ENCODE data around the gene MKKS. TPM values are rescaled to one million over a fixed set of nuclear protein-coding genes. Genes with fewer than 3 reads are reported as not detected.

The MKKS gene
- total and polyA plus RNA-seq, 10 donors = 10.4 to 18.8 (median 14.0) TPM

GRCh38 chr20:10367943-10368701 is 65.9 kb downstream of the MKKS start:
- intact Hi-C loops (cut with DNase I; ENCODE audit: low total_unique reads) = no loop called here
- no peaks in the 10 kb centered on the region for H3K4me1 ChIP-seq

GRCh38 chr20:10367693-10367942 is 66.4 kb downstream of the MKKS start:
- Histone ChIP-seq H3K4me3 (no peak overlapping the region), H3K27me3 (replicated peaks in 1 of 7) (no peaks in the 10 kb centered on the region), H3K36me3 (no peaks in the 10 kb centered on the region), H3K27ac (no peak overlapping the region), H3K4me1 (no peaks in the 10 kb centered on the region), H3K9me3 (no peaks in the 10 kb centered on the region)
- intact Hi-C loops (cut with DNase I; ENCODE audit: low total_unique reads) = no loop called here
- TF ChIP-seq POLR2AphosphoS5 (IDR thresholded peaks at IDR 0.05) = no peak
- DNase-seq = no peak

More at GRCh38 chr20:10367943-10368701, 65.9 kb downstream of the MKKS start:
- no peak for DNase-seq
- TF ChIP-seq POLR2A (IDR thresholded peaks at IDR 0.05) (no peak), POLR2AphosphoS5 (IDR thresholded peaks at IDR 0.05) (no peak), CTCF (IDR thresholded peaks at IDR 0.05 in 8 of 11, conservative IDR thresholded peaks at IDR 0.05 in 3 of 11) (no peak)
- Histone ChIP-seq H3K27me3 (replicated peaks in 1 of 7) (no peaks in the 10 kb centered on the region), H3K27ac (no peak overlapping the region), H3K9me3 (no peaks in the 10 kb centered on the region), H3K4me3 (no peak overlapping the region), H3K36me3 (no peaks in the 10 kb centered on the region)
- WGBS, 5 donors = 92 to 96% (median 94%) methylated on average over 12 of the region's 12 CpGs

- DNase-seq = no peak
- Histone ChIP-seq H3K27ac (no peak overlapping the region), H3K9me3 (no peaks in the 10 kb centered on the region), H3K4me1 (no peaks in the 10 kb centered on the region), H3K4me3 (no peak overlapping the region), H3K27me3 (replicated peaks in 1 of 7) (no peaks in the 10 kb centered on the region), H3K36me3 (no peaks in the 10 kb centered on the region)
- intact Hi-C loops (cut with DNase I; ENCODE audit: low total_unique reads) = no loop called here
- WGBS, 5 donors = 77 to 87% (median 84%) methylated on average over 4 of the region's 4 CpGs
- TF ChIP-seq CTCF (IDR thresholded peaks at IDR 0.05 in 8 of 11, conservative IDR thresholded peaks at IDR 0.05 in 3 of 11) = no peak
- no peak for TF ChIP-seq POLR2AphosphoS5 (IDR thresholded peaks at IDR 0.05)
- no peak for TF ChIP-seq POLR2A (IDR thresholded peaks at IDR 0.05)
Observed at GRCh38 chr20:10366898-10367692, 66.9 kb downstream of the MKKS start.

GRCh38 chr20:10362674-10363073 is 71.3 kb downstream of the MKKS start:
- no peak for DNase-seq
- Histone ChIP-seq H3K9me3 (no peaks in the 10 kb centered on the region), H3K27ac (no peak overlapping the region), H3K27me3 (replicated peaks in 1 of 7) (no peaks in the 10 kb centered on the region), H3K36me3 (no peaks in the 10 kb centered on the region), H3K4me1 (no peaks in the 10 kb centered on the region), H3K4me3 (no peak overlapping the region)
- intact Hi-C loops (cut with DNase I; ENCODE audit: low total_unique reads) = no loop called here
- WGBS, 5 donors = 81 to 94% (median 87%) methylated on average over 1 of the region's 1 CpG
- TF ChIP-seq POLR2AphosphoS5 (IDR thresholded peaks at IDR 0.05) (no peak), POLR2A (IDR thresholded peaks at IDR 0.05) (no peak), CTCF (IDR thresholded peaks at IDR 0.05 in 8 of 11, conservative IDR thresholded peaks at IDR 0.05 in 3 of 11) (no peak)
